ENCODE data around the gene ARNT2.

ARNT2 gene

DNA sequence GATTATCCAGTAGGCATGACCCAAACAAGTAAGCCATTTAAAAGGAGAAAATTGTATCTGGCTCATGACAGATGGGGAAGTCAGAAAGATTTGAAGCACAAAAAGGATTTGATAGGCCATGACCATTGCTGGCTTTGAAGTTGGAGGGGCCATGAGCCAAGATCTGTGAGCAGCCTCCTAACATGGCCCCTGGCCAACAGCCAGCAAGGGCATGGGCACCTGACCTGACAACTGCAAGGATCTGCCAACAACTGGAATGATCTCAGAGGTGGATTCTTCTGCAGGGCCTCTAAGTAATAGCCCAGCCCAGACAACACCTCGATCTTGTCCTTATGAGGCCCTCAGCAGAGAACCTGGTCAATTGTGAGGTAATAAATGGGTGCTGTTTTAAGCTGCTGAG, 93.0 kb downstream of the ARNT2 start:
- H3K36me3 ChIP-seq (ENCODE audit: control insufficient read depth, insufficient read depth, low read length): no peaks in the 10 kb centered on the region
- H3K4me3 ChIP-seq (replicated peaks; ENCODE audit: low read depth, low read length): no peak overlapping the region
- no peak for DNase-seq (ENCODE audit: extremely low read depth, insufficient read length)
- TF ChIP-seq, protein P1, sequence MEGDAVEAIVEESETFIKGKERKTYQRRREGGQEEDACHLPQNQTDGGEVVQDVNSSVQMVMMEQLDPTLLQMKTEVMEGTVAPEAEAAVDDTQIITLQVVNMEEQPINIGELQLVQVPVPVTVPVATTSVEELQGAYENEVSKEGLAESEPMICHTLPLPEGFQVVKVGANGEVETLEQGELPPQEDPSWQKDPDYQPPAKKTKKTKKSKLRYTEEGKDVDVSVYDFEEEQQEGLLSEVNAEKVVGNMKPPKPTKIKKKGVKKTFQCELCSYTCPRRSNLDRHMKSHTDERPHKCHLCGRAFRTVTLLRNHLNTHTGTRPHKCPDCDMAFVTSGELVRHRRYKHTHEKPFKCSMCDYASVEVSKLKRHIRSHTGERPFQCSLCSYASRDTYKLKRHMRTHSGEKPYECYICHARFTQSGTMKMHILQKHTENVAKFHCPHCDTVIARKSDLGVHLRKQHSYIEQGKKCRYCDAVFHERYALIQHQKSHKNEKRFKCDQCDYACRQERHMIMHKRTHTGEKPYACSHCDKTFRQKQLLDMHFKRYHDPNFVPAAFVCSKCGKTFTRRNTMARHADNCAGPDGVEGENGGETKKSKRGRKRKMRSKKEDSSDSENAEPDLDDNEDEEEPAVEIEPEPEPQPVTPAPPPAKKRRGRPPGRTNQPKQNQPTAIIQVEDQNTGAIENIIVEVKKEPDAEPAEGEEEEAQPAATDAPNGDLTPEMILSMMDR (IDR thresholded peaks at IDR 0.05; ENCODE audit: insufficient read depth, low read length, poor library complexity, severe bottlenecking): no peak
- no peaks in the 10 kb centered on the region for H3K27me3 ChIP-seq (replicated peaks; ENCODE audit: control insufficient read depth, insufficient read depth, low read length)

DNA sequence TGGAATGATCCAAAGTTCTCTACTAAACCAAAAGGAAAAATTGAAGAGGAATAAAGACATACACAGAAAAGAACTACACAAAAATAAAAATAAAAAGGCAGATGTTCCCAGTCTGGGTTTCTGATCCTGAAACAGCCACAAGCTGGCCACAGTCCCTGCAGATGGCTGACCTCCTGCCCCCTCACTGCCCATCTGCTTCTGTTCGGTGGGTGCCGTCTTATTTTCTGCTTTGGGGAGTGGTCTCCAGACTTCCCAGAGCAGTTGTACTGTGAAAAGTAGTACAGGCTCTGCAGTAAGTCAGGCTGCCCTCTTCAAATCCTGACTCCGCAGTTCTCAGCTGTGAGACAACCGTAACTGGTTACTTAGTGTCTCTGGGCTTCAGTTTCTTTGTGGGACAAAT, 94.5 kb downstream of the ARNT2 start:
- H3K27me3 ChIP-seq (replicated peaks; ENCODE audit: control insufficient read depth, insufficient read depth, low read length): no peaks in the 10 kb centered on the region; the same call in none of the 2 replicates
- no peaks in the 10 kb centered on the region for H3K36me3 ChIP-seq (ENCODE audit: control insufficient read depth, insufficient read depth, low read length)
- no peak overlapping the region for H3K4me3 ChIP-seq (replicated peaks; ENCODE audit: low read depth, low read length)
- no peak for DNase-seq (ENCODE audit: extremely low read depth, insufficient read length)
- TF ChIP-seq, protein P1 (IDR thresholded peaks at IDR 0.05; ENCODE audit: insufficient read depth, low read length, poor library complexity, severe bottlenecking): no peak

DNA sequence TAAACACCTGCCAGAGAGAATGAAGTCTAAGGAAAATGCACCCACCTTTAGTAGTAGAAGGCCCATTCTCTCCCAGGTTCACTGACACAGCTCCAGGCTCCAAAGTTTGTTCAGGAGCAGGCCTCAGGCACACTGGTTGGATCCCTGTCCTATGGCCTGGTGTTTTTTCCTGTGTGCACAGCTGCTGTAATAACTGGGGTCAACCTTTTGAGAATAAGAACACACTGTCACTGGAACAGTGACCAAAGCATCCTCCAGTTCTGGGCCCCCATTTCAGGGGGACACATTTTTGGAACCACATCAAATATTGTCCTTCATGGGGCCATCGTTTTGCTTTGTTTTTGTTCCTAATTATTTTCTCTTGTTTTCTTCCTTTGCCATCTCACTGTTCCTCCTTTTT, 95.8 kb downstream of the ARNT2 start:
- H3K27me3 ChIP-seq (replicated peaks; ENCODE audit: control insufficient read depth, insufficient read depth, low read length): no peaks in the 10 kb centered on the region; the same call in none of the 2 replicates
- TF ChIP-seq, protein P1 (IDR thresholded peaks at IDR 0.05; ENCODE audit: insufficient read depth, low read length, poor library complexity, severe bottlenecking): no peak
- no peak for DNase-seq (ENCODE audit: extremely low read depth, insufficient read length)
- no peaks in the 10 kb centered on the region for H3K36me3 ChIP-seq (ENCODE audit: control insufficient read depth, insufficient read depth, low read length)
- no peak overlapping the region for H3K4me3 ChIP-seq (replicated peaks; ENCODE audit: low read depth, low read length)

DNA sequence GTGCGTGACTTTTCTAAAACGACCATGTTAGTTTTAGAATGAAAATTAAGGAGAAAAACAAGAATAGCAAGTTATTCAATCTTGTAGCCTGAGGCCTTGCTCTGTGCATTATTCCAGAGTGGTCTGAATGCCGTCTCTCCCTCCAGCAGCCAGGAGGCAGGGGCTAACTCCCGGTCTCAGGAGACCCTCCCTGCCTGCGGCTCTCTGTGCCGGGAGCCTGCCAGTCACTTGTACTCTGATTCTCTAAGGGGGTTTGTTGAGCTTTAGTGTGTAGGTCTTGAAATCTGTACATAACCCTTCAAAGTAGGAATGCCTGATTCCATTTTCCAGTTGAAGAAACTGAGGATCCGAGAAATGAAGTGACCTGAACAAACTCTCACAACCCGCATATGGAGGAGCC, 97.3 kb downstream of the ARNT2 start:
- Histone ChIP-seq H3K27me3 (replicated peaks; ENCODE audit: control insufficient read depth, insufficient read depth, low read length) (no peaks in the 10 kb centered on the region; the same call in none of the 2 replicates), H3K4me3 (replicated peaks; ENCODE audit: low read depth, low read length) (no peak overlapping the region), H3K36me3 (ENCODE audit: control insufficient read depth, insufficient read depth, low read length) (no peaks in the 10 kb centered on the region)
- no peak for DNase-seq (ENCODE audit: extremely low read depth, insufficient read length)
- TF ChIP-seq, protein P1 (IDR thresholded peaks at IDR 0.05; ENCODE audit: insufficient read depth, low read length, poor library complexity, severe bottlenecking): no peak

DNA sequence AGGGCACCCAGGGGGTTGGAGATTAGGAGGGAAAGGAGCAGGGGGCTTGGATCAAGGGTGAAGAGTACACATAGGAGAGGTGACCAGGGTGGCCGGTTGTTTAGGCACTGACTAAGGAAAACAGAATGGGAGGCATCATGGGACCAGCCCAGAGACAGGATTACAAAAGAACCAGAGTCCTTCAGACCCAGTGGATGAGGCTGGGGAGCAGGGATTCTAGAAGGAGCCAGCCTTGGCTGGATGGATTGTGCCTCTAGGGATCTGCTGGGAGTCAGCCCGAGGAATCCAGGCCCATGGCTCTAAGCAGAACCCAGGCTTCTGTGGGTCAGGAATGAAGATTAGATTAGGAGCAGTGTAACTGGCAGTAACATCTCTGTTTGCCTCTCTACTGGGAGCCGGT, 98.6 kb downstream of the ARNT2 start:
- Histone ChIP-seq H3K27me3 (replicated peaks; ENCODE audit: control insufficient read depth, insufficient read depth, low read length) (no peaks in the 10 kb centered on the region; the same call in none of the 2 replicates), H3K36me3 (ENCODE audit: control insufficient read depth, insufficient read depth, low read length) (no peaks in the 10 kb centered on the region), H3K4me3 (replicated peaks; ENCODE audit: low read depth, low read length) (no peak overlapping the region)
- TF ChIP-seq, protein P1 (IDR thresholded peaks at IDR 0.05; ENCODE audit: insufficient read depth, low read length, poor library complexity, severe bottlenecking): no peak
- no peak for DNase-seq (ENCODE audit: extremely low read depth, insufficient read length)

DNA sequence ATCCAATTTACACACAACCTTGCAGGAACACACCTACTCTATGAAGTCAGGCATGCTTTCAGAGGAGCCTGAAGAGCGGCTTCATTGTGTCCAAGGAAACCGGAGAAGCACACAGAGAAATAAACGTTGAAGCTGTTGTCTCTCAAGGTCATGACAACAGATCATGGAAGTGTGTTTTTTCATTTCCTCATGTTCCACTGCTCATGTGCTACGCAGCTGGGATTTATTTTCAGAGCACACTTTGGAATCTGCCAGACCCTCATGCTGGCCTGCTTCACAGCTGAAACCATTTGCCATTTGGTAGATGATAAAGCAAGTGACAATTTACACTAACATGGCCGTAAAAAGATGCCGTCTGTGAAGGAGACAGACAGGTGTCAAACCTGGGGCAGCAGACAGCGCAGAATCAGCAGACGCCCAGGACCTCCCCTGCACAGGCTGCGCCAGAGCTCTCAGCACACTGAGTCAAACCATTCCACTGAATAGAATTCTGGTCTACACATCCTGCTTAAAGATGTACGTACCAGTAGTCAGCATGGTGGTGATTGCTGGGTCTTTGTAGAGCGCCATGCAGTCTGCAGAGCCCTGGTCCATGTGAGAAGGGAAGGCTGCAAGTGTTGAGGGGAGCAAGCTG, 99.3 kb downstream of the ARNT2 start:
- no peaks in the 10 kb centered on the region; the same call in none of the 2 replicates for H3K27me3 ChIP-seq (replicated peaks; ENCODE audit: control insufficient read depth, insufficient read depth, low read length)
- TF ChIP-seq, protein P1 (IDR thresholded peaks at IDR 0.05; ENCODE audit: insufficient read depth, low read length, poor library complexity, severe bottlenecking): no peak
- H3K36me3 ChIP-seq (ENCODE audit: control insufficient read depth, insufficient read depth, low read length): no peaks in the 10 kb centered on the region
- no peak for DNase-seq (ENCODE audit: extremely low read depth, insufficient read length)
- no peak overlapping the region for H3K4me3 ChIP-seq (replicated peaks; ENCODE audit: low read depth, low read length)
